SK-N-MC (cell line): Measurements from ENCODE around the gene LRFN2.

ENCODE experiments used
- DNase-seq: peaks from one replicate; pipeline ENCODE4 v3.0.0-alpha.2; 2011; ENCODE audit warnings: low read depth, low spot score
- H3K27ac ChIP-seq: fragments of 200-600 bp; sonication (generic); 2 replicates; pipeline ENCODE4 v1.5.1; 2016; ENCODE audit warnings: mixed run types
- H3K36me3 ChIP-seq: fragments of 200-600 bp; sonication (generic); 2 replicates; pipeline ENCODE4 v1.6.1; 2017; ENCODE audit warnings: antibody characterized with exemption, low read length, mixed read lengths; ENCODE audit not compliant: insufficient read depth
- H3K4me3 ChIP-seq: fragments of 200-600 bp; sonication (generic); 2 replicates; pipeline ENCODE4 v1.5.1; 2016
- H3K9ac ChIP-seq: fragments of 200-600 bp; sonication (generic); 2 replicates; pipeline ENCODE4 v1.8.0; 2017; ENCODE audit warnings: mixed run types, mixed read lengths; ENCODE audit not compliant: insufficient read length
- H3K9me3 ChIP-seq: fragments of 200-600 bp; sonication (generic); 2 replicates; pipeline ENCODE4 v1.6.1; 2017; ENCODE audit warnings: low read depth, mild to moderate bottlenecking, antibody characterized with exemption, low read length, moderate library complexity, mixed read lengths
- EZH2 ChIP-seq: fragments of 200-600 bp; sonication (generic); IDR thresholded peaks from one replicate; pipeline ENCODE4 v1.6.1; 2017; ENCODE audit warnings: antibody characterized with exemption
- FOXP2 ChIP-seq: optimal IDR thresholded peaks from 2 replicates; pipeline ENCODE3; 2011; ENCODE audit warnings: mild to moderate bottlenecking, moderate library complexity; ENCODE audit not compliant: insufficient read depth; ENCODE audit errors: extremely low read length, control extremely low read depth
- POLR2AphosphoS5 ChIP-seq: IDR thresholded peaks from 2 replicates; pipeline ENCODE4 v1.6.1; 2012; ENCODE audit warnings: mild to moderate bottlenecking, low read depth, low read length, borderline replicate concordance

The LRFN2 gene

GRCh38 chr6:40506954-40507353, 80.2 kb downstream of the LRFN2 start:
- DNase-seq = no peak
- no peak overlapping the region for H3K9ac ChIP-seq
- H3K9me3 ChIP-seq = no peaks in the 10 kb centered on the region
- TF ChIP-seq FOXP2 = no peak
- no peak for TF ChIP-seq EZH2
- no peak for TF ChIP-seq POLR2AphosphoS5
- no peak overlapping the region for H3K4me3 ChIP-seq
- H3K27ac ChIP-seq = no peak overlapping the region
- H3K36me3 ChIP-seq = no peaks in the 10 kb centered on the region

- H3K9ac ChIP-seq = no peak overlapping the region
- no peaks in the 10 kb centered on the region for H3K9me3 ChIP-seq
- no peaks in the 10 kb centered on the region for H3K36me3 ChIP-seq
- H3K27ac ChIP-seq = no peak overlapping the region
- no peak for TF ChIP-seq POLR2AphosphoS5
- TF ChIP-seq FOXP2 = no peak
- no peak for TF ChIP-seq EZH2
- no peak overlapping the region for H3K4me3 ChIP-seq
- no peak for DNase-seq
These were observed 81.9 kb downstream of the LRFN2 start for GRCh38 chr6:40505191-40505810.

GRCh38 chr6:40504274-40504673, 82.9 kb downstream of the LRFN2 start:
- no peak for DNase-seq
- H3K9me3 ChIP-seq = no peaks in the 10 kb centered on the region
- no peak overlapping the region for H3K9ac ChIP-seq
- no peaks in the 10 kb centered on the region for H3K36me3 ChIP-seq
- H3K27ac ChIP-seq = no peak overlapping the region
- TF ChIP-seq EZH2 (no peak), FOXP2 (no peak)
- H3K4me3 ChIP-seq = no peak overlapping the region

GRCh38 chr6:40500227-40500626, 86.9 kb downstream of the LRFN2 start:
- H3K9ac ChIP-seq = no peak overlapping the region
- no peak overlapping the region for H3K27ac ChIP-seq
- TF ChIP-seq EZH2 (no peak), POLR2AphosphoS5 (no peak), FOXP2 (no peak)
- no peak overlapping the region for H3K4me3 ChIP-seq
- DNase-seq = no peak
- no peaks in the 10 kb centered on the region for H3K36me3 ChIP-seq
- no peaks in the 10 kb centered on the region for H3K9me3 ChIP-seq

- Histone ChIP-seq H3K27ac (no peak overlapping the region), H3K9me3 (no peaks in the 10 kb centered on the region), H3K4me3 (no peak overlapping the region), H3K36me3 (no peaks in the 10 kb centered on the region), H3K9ac (no peak overlapping the region)
- no peak for TF ChIP-seq POLR2AphosphoS5
- no peak for TF ChIP-seq EZH2
- TF ChIP-seq FOXP2 = no peak
- DNase-seq = no peak
These were observed 87.9 kb downstream of the LRFN2 start for GRCh38 chr6:40499215-40499614.

GRCh38 chr6:40498148-40498547, 89.0 kb downstream of the LRFN2 start:
- Histone ChIP-seq H3K36me3 (no peaks in the 10 kb centered on the region), H3K4me3 (no peak overlapping the region), H3K9ac (no peak overlapping the region), H3K27ac (no peak overlapping the region), H3K9me3 (no peaks in the 10 kb centered on the region)
- no peak for TF ChIP-seq FOXP2
- no peak for DNase-seq

- Histone ChIP-seq H3K36me3 (no peaks in the 10 kb centered on the region), H3K9ac (no peak overlapping the region), H3K9me3 (no peaks in the 10 kb centered on the region), H3K4me3 (no peak overlapping the region), H3K27ac (no peak overlapping the region)
- no peak for DNase-seq
- TF ChIP-seq FOXP2 (no peak), EZH2 (no peak), POLR2AphosphoS5 (no peak)
These were observed 95.0 kb downstream of the LRFN2 start for GRCh38 chr6:40492187-40492586.

- no peak for DNase-seq
- H3K36me3 ChIP-seq = no peaks in the 10 kb centered on the region
- no peak for TF ChIP-seq FOXP2
- H3K4me3 ChIP-seq = no peak overlapping the region
- H3K9me3 ChIP-seq = no peaks in the 10 kb centered on the region
- H3K27ac ChIP-seq = no peak overlapping the region
- no peak overlapping the region for H3K9ac ChIP-seq
These were observed 96.7 kb downstream of the LRFN2 start for GRCh38 chr6:40490508-40490907.

GRCh38 chr6:40489798-40490197, 97.4 kb downstream of the LRFN2 start:
- TF ChIP-seq FOXP2 = no peak
- TF ChIP-seq EZH2 = no peak
- TF ChIP-seq POLR2AphosphoS5 = no peak
- no peak for DNase-seq
- H3K9me3 ChIP-seq = no peaks in the 10 kb centered on the region
- no peak overlapping the region for H3K27ac ChIP-seq
- no peak overlapping the region for H3K4me3 ChIP-seq
- H3K36me3 ChIP-seq = no peaks in the 10 kb centered on the region
- no peak overlapping the region for H3K9ac ChIP-seq

GRCh38 chr6:40486576-40486975, 100.6 kb downstream of the LRFN2 start:
- Histone ChIP-seq H3K36me3 (no peaks in the 10 kb centered on the region), H3K27ac (no peak overlapping the region), H3K9ac (no peak overlapping the region), H3K9me3 (no peaks in the 10 kb centered on the region), H3K4me3 (no peak overlapping the region)
- DNase-seq = no peak
- TF ChIP-seq EZH2 (no peak), FOXP2 (no peak), POLR2AphosphoS5 (no peak)
